H1 (cell line): ENCODE data around the gene CRTC1. TPM values are rescaled to one million over a fixed set of nuclear protein-coding genes. Genes with fewer than 3 reads are reported as not detected.

ENCODE experiments used
- CTCF ChIA-PET: fragments of 300-600 bp; sonication (Branson Sonifier 250); formaldehyde crosslinking; loops from one replicate; lab custom pipeline; 2021; ENCODE audit not compliant: partially characterized antibody; lab: Charles Lee
- POLR2A ChIA-PET: fragments of 300-600 bp; sonication (Branson Sonifier 250); formaldehyde crosslinking; loops from one replicate; lab custom pipeline; 2021; ENCODE audit warnings: inconsistent platforms; ENCODE audit not compliant: partially characterized antibody; lab: Charles Lee
- DNase-seq, 2 experiments: peaks; one replicate each; pipeline versions ENCODE4 v3.0.0 to v3.0.0-alpha.2; 2010 to 2022; ENCODE audit warnings: low spot score in 2 of 2, low read depth in 1 of 2, mixed read lengths in 1 of 2
- FAIRE-seq: peaks from 2 replicates; lab custom pipeline; 2011; peaks lifted over from hg19 to GRCh38; lab: Jason Lieb, UNC
- H2AFZ ChIP-seq: 2 replicates; pipeline ENCODE4 v1.8.1; 2012; ENCODE audit warnings: low read length, inconsistent platforms
- H2AK5ac ChIP-seq: 2 replicates; pipeline ENCODE4 v1.6.1; 2013; ENCODE audit warnings: low read depth, low read length
- H2BK120ac ChIP-seq: replicated peaks from 2 replicates; pipeline ENCODE3; 2013; ENCODE audit warnings: low read depth, low read length, inconsistent platforms
- H2BK12ac ChIP-seq: 2 replicates; pipeline ENCODE4 v1.6.1; 2013; ENCODE audit warnings: low read depth, low read length
- H2BK15ac ChIP-seq: 2 replicates; pipeline ENCODE4 v1.6.1; 2013; ENCODE audit warnings: low read length
- H2BK20ac ChIP-seq: 2 replicates; pipeline ENCODE4 v1.6.1; 2013; ENCODE audit warnings: low read length
- H2BK5ac ChIP-seq: 2 replicates; pipeline ENCODE4 v1.6.1; 2013; ENCODE audit warnings: low read depth, low read length
- H3K14ac ChIP-seq: 2 replicates; pipeline ENCODE4 v1.6.1; 2013; ENCODE audit warnings: inconsistent platforms; ENCODE audit not compliant: insufficient read length
- H3K18ac ChIP-seq: 2 replicates; pipeline ENCODE4 v1.6.1; 2013; ENCODE audit warnings: low read length; ENCODE audit errors: extremely low read depth
- H3K23ac ChIP-seq: 2 replicates; pipeline ENCODE4 v1.6.1; 2013; ENCODE audit warnings: inconsistent platforms; ENCODE audit not compliant: insufficient read length
- H3K23me2 ChIP-seq: 2 replicates; pipeline ENCODE4 v1.6.1; 2013; ENCODE audit warnings: low read depth, low read length
- H3K27ac ChIP-seq: 2 replicates; pipeline ENCODE4 v1.6.1; 2011; ENCODE audit warnings: low read depth, low read length, inconsistent platforms
- H3K27me3 ChIP-seq, 4 experiments: replicated peaks in 1 of 4; 1 replicate in 1 of 4; 2 replicates in 3 of 4; pipeline versions ENCODE4 v1.6.1 to v1.8.1; 2011 to 2013; ENCODE audit warnings: low read length in 3 of 4, mild to moderate bottlenecking in 3 of 4, inconsistent platforms in 2 of 4, mixed read lengths in 2 of 4, moderate library complexity in 1 of 4; ENCODE audit not compliant: control insufficient read depth in 3 of 4, insufficient read depth in 3 of 4; ENCODE audit errors: extremely low read depth in 1 of 4
- H3K36me3 ChIP-seq, 4 experiments: 2 replicates each; pipeline versions ENCODE4 v1.6.1 to v1.8.1; 2011 to 2013; ENCODE audit warnings: mild to moderate bottlenecking in 4 of 4, low read length in 3 of 4, moderate library complexity in 2 of 4, control low read depth in 1 of 4, inconsistent platforms in 1 of 4; ENCODE audit not compliant: insufficient read depth in 4 of 4, control insufficient read depth in 2 of 4
- H3K4ac ChIP-seq: replicated peaks from 2 replicates; pipeline ENCODE3; 2013; ENCODE audit warnings: low read length, low read depth, mixed read lengths, inconsistent platforms; ENCODE audit not compliant: insufficient read length
- H3K4me1 ChIP-seq, 4 experiments: replicated peaks in 1 of 4; 1 replicate in 1 of 4; 2 replicates in 3 of 4; pipeline versions ENCODE4 v1.6.1 to v1.8.1; 2011 to 2013; ENCODE audit warnings: low read length in 3 of 4, inconsistent platforms in 2 of 4, mixed read lengths in 1 of 4; ENCODE audit not compliant: insufficient read depth in 4 of 4, control insufficient read depth in 3 of 4
- H3K4me2 ChIP-seq, 2 experiments: 2 replicates each; pipeline versions ENCODE4 v1.6.1 to v1.8.1; 2011 to 2013; ENCODE audit warnings: low read depth in 2 of 2, low read length in 2 of 2, control low read depth in 1 of 2, inconsistent platforms in 1 of 2, mild to moderate bottlenecking in 1 of 2; ENCODE audit not compliant: insufficient read depth in 1 of 2
- H3K4me3 ChIP-seq, 4 experiments: fragments of 200-600, 300-600 bp in 1 of 4; sonication (generic), shearing (Covaris generic), sonication (Bioruptor Twin) in 1 of 4; 2 replicates each; pipeline versions ENCODE4 v1.5.1 to v1.8.1; 2011 to 2016; ENCODE audit warnings: low read length in 4 of 4, low read depth in 3 of 4, control low read depth in 2 of 4, inconsistent platforms in 2 of 4, mild to moderate bottlenecking in 2 of 4, mixed read lengths in 1 of 4, moderate library complexity in 1 of 4; ENCODE audit not compliant: insufficient read depth in 2 of 4; ENCODE audit errors: extremely low read depth in 1 of 4
- H3K56ac ChIP-seq: replicated peaks from 2 replicates; pipeline ENCODE3; 2013; ENCODE audit warnings: low read depth, mild to moderate bottlenecking, mixed read lengths, low read length, inconsistent platforms; ENCODE audit not compliant: insufficient read length
- H3K79me1 ChIP-seq: 2 replicates; pipeline ENCODE4 v1.6.1; 2013; ENCODE audit warnings: low read depth, low read length, control low read depth
- H3K79me2 ChIP-seq, 2 experiments: 2 replicates each; pipeline versions ENCODE4 v1.6.1 to v1.8.1; 2012 to 2013; ENCODE audit warnings: low read length in 2 of 2, mild to moderate bottlenecking in 2 of 2, inconsistent platforms in 1 of 2; ENCODE audit not compliant: insufficient read depth in 2 of 2, control insufficient read depth in 1 of 2
- H3K9ac ChIP-seq, 4 experiments: replicated peaks in 1 of 4; 1 replicate in 1 of 4; 2 replicates in 3 of 4; pipeline versions ENCODE4 v1.6.1 to v1.8.1; 2011 to 2013; ENCODE audit warnings: low read depth in 3 of 4, low read length in 3 of 4, control low read depth in 2 of 4, mild to moderate bottlenecking in 2 of 4, moderate library complexity in 2 of 4, inconsistent platforms in 1 of 4; ENCODE audit errors: extremely low read depth in 1 of 4
- H3K9me3 ChIP-seq, 2 experiments: 2 replicates each; pipeline versions ENCODE4 v1.6.1 to v1.8.1; 2012 to 2013; ENCODE audit warnings: mild to moderate bottlenecking in 2 of 2, moderate library complexity in 2 of 2, control low read depth in 1 of 2, inconsistent platforms in 1 of 2, low read depth in 1 of 2, low read length in 1 of 2, mixed read lengths in 1 of 2; ENCODE audit not compliant: insufficient read depth in 2 of 2
- H4K20me1 ChIP-seq, 2 experiments: replicated peaks in 1 of 2; 2 replicates each; pipeline versions ENCODE3 to v1.8.1; 2011 to 2013; ENCODE audit warnings: inconsistent platforms in 2 of 2, low read length in 2 of 2, mild to moderate bottlenecking in 1 of 2; ENCODE audit not compliant: insufficient read depth in 2 of 2, control insufficient read depth in 1 of 2
- H4K5ac ChIP-seq: 2 replicates; pipeline ENCODE4 v1.6.1; 2013; ENCODE audit warnings: low read length, low read depth, mixed read lengths, inconsistent platforms; ENCODE audit not compliant: insufficient read length
- H4K8ac ChIP-seq: 2 replicates; pipeline ENCODE4 v1.8.0; 2013; ENCODE audit warnings: mild to moderate bottlenecking, moderate library complexity, low read length, inconsistent platforms; ENCODE audit not compliant: insufficient read depth; ENCODE audit errors: extremely low read depth
- H4K91ac ChIP-seq: replicated peaks from 2 replicates; pipeline ENCODE3; 2013; ENCODE audit warnings: low read length, mixed read lengths, inconsistent platforms; ENCODE audit not compliant: insufficient read length
- ATF2 ChIP-seq: IDR thresholded peaks from 2 replicates; pipeline ENCODE4 v1.6.1; 2012; ENCODE audit warnings: low read length, inconsistent platforms
- ATF3 ChIP-seq: IDR thresholded peaks from 2 replicates; pipeline ENCODE4 v1.6.1; 2011; ENCODE audit warnings: low read depth, mild to moderate bottlenecking, low read length; ENCODE audit not compliant: insufficient read depth
- EP300 ChIP-seq, 2 experiments: IDR thresholded peaks; 1 replicate in 1 of 2; 2 replicates in 1 of 2; pipeline ENCODE4 v1.6.1; 2011 to 2012; ENCODE audit warnings: low read depth in 2 of 2, low read length in 2 of 2, mild to moderate bottlenecking in 2 of 2, borderline replicate concordance in 1 of 2, inconsistent platforms in 1 of 2, moderate library complexity in 1 of 2
- GTF2F1 ChIP-seq: IDR thresholded peaks from 2 replicates; pipeline ENCODE4 v1.6.1; 2012; ENCODE audit warnings: low read depth, low read length, improper control_type of control experiment, borderline replicate concordance
- SP4 ChIP-seq: IDR thresholded peaks from 2 replicates; pipeline ENCODE4 v1.6.1; 2012; ENCODE audit warnings: low read length, inconsistent platforms
- WGBS, 2 experiments: shearing (Covaris generic) in 1 of 2; methylation state at CpG; one replicate each; pipeline versions ENCODE4 v1.1.6 to v1.1.7; 2013 to 2015; ENCODE audit warnings: low lambda C conversion rate in 2 of 2, mixed read lengths in 2 of 2, inconsistent platforms in 1 of 2, low coverage in 1 of 2, missing lambda C conversion rate in 1 of 2; ENCODE audit not compliant: insufficient replicate concordance in 2 of 2, insufficient coverage in 1 of 2, insufficient read length in 1 of 2; ENCODE audit errors: extremely low coverage in 1 of 2, missing lambda C conversion rate in 1 of 2; 5-methylcytosine and 5-hydroxymethylcytosine counted together
- polyA plus RNA-seq, 7 experiments: library from polyadenylated mRNA; depleted of rRNA in 3 of 7; stranded (reverse) in 5 of 7; unstranded in 2 of 7; fragments of >200 nt in 5 of 7; fragments of 200-250 nt in 2 of 7; gene quantifications; 1 replicate in 5 of 7; 2 replicates in 1 of 7; 4 replicates in 1 of 7; pipeline versions ENCODE4 v1.2.1 to v1.2.3, GENCODE V29; 2011 to 2013; ENCODE audit warnings: missing spikeins in 2 of 7, mixed read lengths in 2 of 7
- total RNA-seq: library from RNA; stranded (reverse); fragmentation: NEBNext Ultra II Directional; extraction: Animal tissue kit (Norgen Biotek cat#: 25700); gene quantifications from 2 replicates; pipeline ENCODE4 v1.2.1, GENCODE V29; 2021

The CRTC1 gene
- total and polyA plus RNA-seq, 2 of the 8 experiments (the other 6 are each of a cell fraction or from before 2014, with no cell fraction given), result 2.9 to 8.5 TPM

GRCh38 chr19:18648973-18649315, 34.5 kb upstream of the CRTC1 start:
- no peak overlapping the region for H3K56ac ChIP-seq
- TF ChIP-seq GTF2F1, result no peak
- TF ChIP-seq ATF2, result no peak
- TF ChIP-seq EP300 (IDR thresholded peaks at IDR 0.05; ENCODE audit: borderline replicate concordance in 1 of 2, low read depth in 2 of 2, low read length in 2 of 2), result no peak
- no peak for TF ChIP-seq ATF3
- no peak for TF ChIP-seq SP4
- H2BK15ac ChIP-seq, result no peak overlapping the region
- peaks cover 20% of the 10 kb centered on the region for H3K79me1 ChIP-seq
- FAIRE-seq, result no peak
- no peaks in the 10 kb centered on the region for H3K9me3 ChIP-seq
- H3K4me3 ChIP-seq, result no peak overlapping the region
- H4K91ac ChIP-seq, result no peak overlapping the region
- no peak overlapping the region for H2BK120ac ChIP-seq
- no peak overlapping the region for H2BK12ac ChIP-seq
- H2BK20ac ChIP-seq, result no peak overlapping the region
- H2BK5ac ChIP-seq, result no peak overlapping the region; the same call in 1 of the 2 replicates
- H3K4ac ChIP-seq, result no peak overlapping the region
- H3K4me1 ChIP-seq, result peaks cover 0 to 22% (median 5%) of the 10 kb centered on the region in 4 experiments; a peak in 4 of 7 replicates
- ChIA-PET POLR2A (interaction anchor here (0.6 to 1.4 kb wide), 2 partner anchors 10 to 34 kb away, joined by 3 to 5 read pairs; no protein-coding TSS in a partner anchor), CTCF (interaction anchor here (0.7 to 1.9 kb wide), 8 partner anchors 12 to 198 kb away, joined by 3 to 6 read pairs (median 3); no protein-coding TSS in a partner anchor)
- no peak overlapping the region for H3K18ac ChIP-seq
- H3K23me2 ChIP-seq, result peaks cover 7% of the 10 kb centered on the region; the same call in 1 of the 2 replicates
- H4K20me1 ChIP-seq, result peaks cover 4 to 38% of the 10 kb centered on the region in 2 experiments
- no peaks in the 10 kb centered on the region for H3K27me3 ChIP-seq
- no peak overlapping the region for H3K14ac ChIP-seq
- DNase-seq, result no peak
- H3K23ac ChIP-seq, result no peak overlapping the region
- H3K9ac ChIP-seq, result no peak overlapping the region
- no peaks in the 10 kb centered on the region for H3K36me3 ChIP-seq
- no peak overlapping the region for H4K5ac ChIP-seq
- no peak overlapping the region for H2AFZ ChIP-seq
- no peak overlapping the region for H3K4me2 ChIP-seq
- 0 out of 2 replicates have a peak overlapping the region, but pooled peaks have one; percentile 53 for H2AK5ac ChIP-seq
- 89% methylated on average over 13 of the region's 13 CpGs; no CpG with 5 or more reads in 1 of the 2 experiments for WGBS, 2 experiments
- H4K8ac ChIP-seq, result no peak overlapping the region
- no peak overlapping the region for H3K27ac ChIP-seq
- H3K79me2 ChIP-seq, result peaks cover 0 to 8% of the 10 kb centered on the region in 2 experiments; a peak in 1 of 4 replicates
